ENCODE results near the gene CBLB.

The CBLB gene

GRCh38 chr3:105791919-105792786 is 76.7 kb downstream of the CBLB start:
- no peaks in the 10 kb centered on the region for H3K36me3 ChIP-seq (replicated peaks; ENCODE audit: low read depth, low read length)
- peaks cover 35% of the 10 kb centered on the region for H3K4me1 ChIP-seq (ENCODE audit: low read length)
- H3K79me2 ChIP-seq (ENCODE audit: low read length): no peaks in the 10 kb centered on the region
- no peaks in the 10 kb centered on the region for H3K27me3 ChIP-seq (ENCODE audit: low read depth, low read length)
- no peak overlapping the region for H3K27ac ChIP-seq (ENCODE audit: low read length)
- TF ChIP-seq EZH2phosphoT487 (IDR thresholded peaks at IDR 0.05; ENCODE audit: low read depth): no peak
- no peak for TF ChIP-seq CTCF (IDR thresholded peaks at IDR 0.05; ENCODE audit: low read depth, low read length)
- H3K4me3 ChIP-seq (ENCODE audit: low read length): no peak overlapping the region
- no peak overlapping the region for H2AFZ ChIP-seq (ENCODE audit: low read depth, low read length)
- no peaks in the 10 kb centered on the region for H4K20me1 ChIP-seq (ENCODE audit: insufficient read depth, low read length)
- no peak overlapping the region for H3K4me2 ChIP-seq (ENCODE audit: low read length)
- H3K9me3 ChIP-seq (ENCODE audit: insufficient read depth, low read length): no peaks in the 10 kb centered on the region
- no peak overlapping the region for H3K9ac ChIP-seq (ENCODE audit: low read length)

- Histone ChIP-seq H4K20me1 (ENCODE audit: insufficient read depth, low read length) (no peaks in the 10 kb centered on the region), H3K27me3 (ENCODE audit: low read depth, low read length) (no peaks in the 10 kb centered on the region), H3K9me3 (ENCODE audit: insufficient read depth, low read length) (no peaks in the 10 kb centered on the region), H3K9ac (ENCODE audit: low read length) (no peak overlapping the region), H3K4me2 (ENCODE audit: low read length) (no peak overlapping the region), H3K36me3 (replicated peaks; ENCODE audit: low read depth, low read length) (no peaks in the 10 kb centered on the region), H3K4me1 (ENCODE audit: low read length) (peaks cover 29% of the 10 kb centered on the region), H3K79me2 (ENCODE audit: low read length) (no peaks in the 10 kb centered on the region), H2AFZ (ENCODE audit: low read depth, low read length) (no peak overlapping the region), H3K4me3 (ENCODE audit: low read length) (no peak overlapping the region), H3K27ac (ENCODE audit: low read length) (no peak overlapping the region)
- no peak for TF ChIP-seq EZH2phosphoT487 (IDR thresholded peaks at IDR 0.05; ENCODE audit: low read depth)
- no peak for TF ChIP-seq CTCF (IDR thresholded peaks at IDR 0.05; ENCODE audit: low read depth, low read length)
Measured at GRCh38 chr3:105791131-105791530, 77.7 kb downstream of the CBLB start.

GRCh38 chr3:105790534-105790933 is 78.3 kb downstream of the CBLB start:
- no peak overlapping the region for H3K4me2 ChIP-seq (ENCODE audit: low read length)
- TF ChIP-seq CTCF (IDR thresholded peaks at IDR 0.05; ENCODE audit: low read depth, low read length) (no peak), EZH2phosphoT487 (IDR thresholded peaks at IDR 0.05; ENCODE audit: low read depth) (no peak)
- H2AFZ ChIP-seq (ENCODE audit: low read depth, low read length): no peak overlapping the region
- H3K36me3 ChIP-seq (replicated peaks; ENCODE audit: low read depth, low read length): no peaks in the 10 kb centered on the region
- no peaks in the 10 kb centered on the region for H3K79me2 ChIP-seq (ENCODE audit: low read length)
- H3K27me3 ChIP-seq (ENCODE audit: low read depth, low read length): no peaks in the 10 kb centered on the region
- H3K27ac ChIP-seq (ENCODE audit: low read length): no peak overlapping the region
- H4K20me1 ChIP-seq (ENCODE audit: insufficient read depth, low read length): no peaks in the 10 kb centered on the region
- no peak overlapping the region for H3K4me3 ChIP-seq (ENCODE audit: low read length)
- H3K9ac ChIP-seq (ENCODE audit: low read length): no peak overlapping the region
- H3K9me3 ChIP-seq (ENCODE audit: insufficient read depth, low read length): no peaks in the 10 kb centered on the region
- H3K4me1 ChIP-seq (ENCODE audit: low read length): peaks cover 27% of the 10 kb centered on the region

- Histone ChIP-seq H3K9ac (ENCODE audit: low read length) (no peak overlapping the region), H4K20me1 (ENCODE audit: insufficient read depth, low read length) (no peaks in the 10 kb centered on the region), H3K79me2 (ENCODE audit: low read length) (no peaks in the 10 kb centered on the region), H2AFZ (ENCODE audit: low read depth, low read length) (no peak overlapping the region), H3K36me3 (replicated peaks; ENCODE audit: low read depth, low read length) (no peaks in the 10 kb centered on the region), H3K4me3 (ENCODE audit: low read length) (no peak overlapping the region), H3K4me2 (ENCODE audit: low read length) (no peak overlapping the region), H3K9me3 (ENCODE audit: insufficient read depth, low read length) (no peaks in the 10 kb centered on the region), H3K4me1 (ENCODE audit: low read length) (peaks cover 8% of the 10 kb centered on the region), H3K27ac (ENCODE audit: low read length) (no peak overlapping the region), H3K27me3 (ENCODE audit: low read depth, low read length) (no peaks in the 10 kb centered on the region)
- no peak for TF ChIP-seq EZH2phosphoT487 (IDR thresholded peaks at IDR 0.05; ENCODE audit: low read depth)
- no peak for TF ChIP-seq CTCF (IDR thresholded peaks at IDR 0.05; ENCODE audit: low read depth, low read length)
Measured at GRCh38 chr3:105788593-105788992, 80.2 kb downstream of the CBLB start.

All from OCI-LY3 (cell line).